Midbrain (tissue), 1 donor: Measurements from ENCODE around the gene TNK2.
"Not testable (repeated sequence)": the region's sequence is repeated elsewhere in the genome, so short reads cannot be mapped to it uniquely, and the experiment has no call there.

Experiments used
- DNase-seq: peaks from one replicate; lab custom pipeline; 2025; lab: John Stamatoyannopoulos, UW

TNK2 gene

DNA sequence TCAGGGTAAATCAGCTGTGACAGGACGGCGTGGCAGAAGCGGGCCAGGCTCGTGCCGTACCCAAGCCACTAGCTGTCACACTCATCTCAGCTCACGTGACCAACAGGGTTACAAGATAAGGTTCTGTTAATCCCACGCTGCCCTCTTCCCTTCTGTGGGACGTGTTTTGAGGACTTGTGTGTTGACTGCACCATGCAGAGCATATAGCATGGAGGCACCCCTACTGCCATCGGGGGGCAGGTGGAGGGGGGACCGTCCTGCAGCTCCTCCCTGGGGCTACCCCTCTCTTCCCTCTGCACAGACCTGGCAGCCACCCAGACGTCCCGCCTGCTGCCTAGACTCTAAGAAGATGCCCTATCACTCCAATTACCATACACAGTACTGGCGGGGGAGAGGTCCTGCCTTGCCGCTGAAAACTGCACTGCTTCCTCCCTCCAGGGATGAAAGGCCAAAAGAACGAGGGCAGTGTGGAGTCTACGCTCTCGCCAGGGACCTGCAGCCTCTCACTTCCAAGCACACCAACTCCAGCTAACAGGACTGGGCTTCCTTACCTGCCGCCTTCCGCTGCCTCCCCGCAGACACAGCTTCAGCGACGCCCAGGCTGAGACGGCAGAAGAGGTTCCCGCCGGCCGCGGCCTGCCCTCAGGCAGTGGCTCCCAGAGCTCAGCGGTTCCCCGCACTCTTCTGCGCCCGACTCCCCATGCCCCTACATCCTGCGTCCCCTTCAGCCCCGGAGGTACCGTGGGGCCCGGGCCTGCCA is at the start of gene TNK2:
TSS of gene TNK2 (minus strand) at position 618 of the 760 bp plus-strand sequence. CDS start 19,963 bp downstream, outside the sequence.
- peak; percentile 46 for DNase-seq

DNA sequence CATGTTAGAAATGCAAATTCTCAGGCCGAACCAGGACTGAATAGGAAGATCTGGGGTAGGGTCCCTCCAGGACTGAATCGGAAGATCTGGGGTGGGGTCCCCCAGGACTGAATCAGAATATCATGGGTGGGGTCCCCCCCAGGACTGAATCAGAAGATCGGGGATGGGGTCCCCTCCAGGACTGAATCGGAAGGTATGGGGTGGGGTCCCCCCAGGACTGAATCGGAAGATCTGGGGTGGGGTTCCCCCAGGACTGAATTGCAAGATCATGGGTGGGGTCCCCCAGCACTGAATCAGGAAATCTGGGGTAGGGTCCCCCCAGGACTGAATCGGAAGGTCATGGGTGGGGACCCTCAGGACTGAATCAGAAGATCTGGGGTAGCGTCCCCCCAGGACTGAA is 48.2 kb upstream of the TNK2 start:
- no peak for DNase-seq

DNA sequence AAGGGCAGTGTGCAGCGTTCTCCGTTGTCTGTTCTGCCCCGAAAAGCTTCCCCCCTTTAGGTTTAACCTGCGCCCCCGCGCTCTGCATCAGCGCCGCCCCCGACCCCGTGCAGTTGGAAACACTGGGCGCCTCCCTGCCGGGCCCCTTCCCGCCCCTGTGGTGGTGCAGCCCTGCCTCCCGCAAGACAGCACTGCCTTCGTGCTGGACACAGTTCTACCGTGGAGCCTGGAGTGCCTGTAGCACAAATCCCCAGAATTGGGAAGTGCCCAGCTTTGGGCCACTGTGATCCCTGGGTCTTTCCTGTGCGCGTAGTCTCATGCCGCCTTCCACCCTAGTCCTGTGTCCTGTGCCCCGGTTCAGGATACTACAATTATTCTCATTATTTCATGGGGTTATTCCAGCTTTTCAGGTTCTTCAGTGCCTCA is 47.1 kb upstream of the TNK2 start:
- not testable (repeated sequence) for DNase-seq

DNA sequence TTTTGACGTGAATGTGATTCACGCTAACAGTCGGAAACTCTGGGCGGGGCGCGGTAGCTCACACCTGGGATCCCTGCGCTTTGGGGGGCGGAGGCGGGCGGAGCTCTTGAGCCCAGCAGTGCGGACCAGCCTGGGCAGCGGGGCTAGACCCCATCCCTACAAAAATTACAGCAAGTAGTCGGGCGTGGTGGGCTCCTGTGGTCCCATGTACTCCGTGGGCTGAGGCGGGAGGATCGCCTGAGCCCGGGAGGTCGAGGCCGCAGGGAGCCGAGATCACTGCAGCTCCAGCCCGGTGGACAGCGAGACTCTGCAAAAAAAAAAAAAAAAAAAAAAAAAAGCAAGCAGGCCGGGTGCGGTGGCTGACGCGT is 46.4 kb upstream of the TNK2 start:
- DNase-seq, result not testable (repeated sequence)

DNA sequence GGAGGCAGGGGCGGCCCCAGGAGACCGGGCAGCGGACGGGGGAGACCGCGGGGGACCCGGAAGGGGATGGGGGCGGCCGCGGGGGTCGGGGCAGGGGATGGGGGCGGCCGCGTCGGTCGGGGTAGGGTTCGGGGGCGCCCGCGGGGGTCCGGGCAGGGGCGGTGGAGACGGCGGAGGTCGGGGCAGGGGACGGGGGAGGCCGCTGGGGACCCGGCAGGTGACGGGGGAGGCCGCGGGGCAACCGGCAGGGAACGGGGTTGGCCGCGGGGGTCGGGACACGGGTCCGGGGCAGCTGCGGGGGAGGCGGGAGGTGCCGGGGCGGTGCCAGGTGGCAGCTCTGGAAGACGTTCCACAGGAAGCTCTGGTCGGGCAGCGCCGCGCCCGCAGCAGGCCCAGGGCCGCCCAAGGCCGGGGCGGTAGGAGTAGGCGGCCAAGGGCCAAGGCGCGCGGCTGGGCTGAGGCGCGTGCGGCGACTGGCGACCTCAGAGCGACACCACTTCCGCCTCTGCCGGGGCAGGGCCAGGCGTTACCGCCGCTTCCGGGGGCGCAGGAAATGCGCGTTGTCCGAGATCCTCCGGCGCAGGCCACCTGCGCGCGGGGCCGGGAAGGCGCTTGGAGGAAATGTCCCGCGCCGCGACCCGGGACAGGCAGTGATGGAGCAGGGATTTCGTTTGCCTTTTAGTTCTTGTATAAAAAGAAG is 45.9 kb upstream of the TNK2 start:
- DNase-seq, result not testable (repeated sequence)

- DNase-seq, result not testable (repeated sequence)
Observed at GRCh38 chr3:195952590-195952989, 44.2 kb upstream of the TNK2 start.

DNA sequence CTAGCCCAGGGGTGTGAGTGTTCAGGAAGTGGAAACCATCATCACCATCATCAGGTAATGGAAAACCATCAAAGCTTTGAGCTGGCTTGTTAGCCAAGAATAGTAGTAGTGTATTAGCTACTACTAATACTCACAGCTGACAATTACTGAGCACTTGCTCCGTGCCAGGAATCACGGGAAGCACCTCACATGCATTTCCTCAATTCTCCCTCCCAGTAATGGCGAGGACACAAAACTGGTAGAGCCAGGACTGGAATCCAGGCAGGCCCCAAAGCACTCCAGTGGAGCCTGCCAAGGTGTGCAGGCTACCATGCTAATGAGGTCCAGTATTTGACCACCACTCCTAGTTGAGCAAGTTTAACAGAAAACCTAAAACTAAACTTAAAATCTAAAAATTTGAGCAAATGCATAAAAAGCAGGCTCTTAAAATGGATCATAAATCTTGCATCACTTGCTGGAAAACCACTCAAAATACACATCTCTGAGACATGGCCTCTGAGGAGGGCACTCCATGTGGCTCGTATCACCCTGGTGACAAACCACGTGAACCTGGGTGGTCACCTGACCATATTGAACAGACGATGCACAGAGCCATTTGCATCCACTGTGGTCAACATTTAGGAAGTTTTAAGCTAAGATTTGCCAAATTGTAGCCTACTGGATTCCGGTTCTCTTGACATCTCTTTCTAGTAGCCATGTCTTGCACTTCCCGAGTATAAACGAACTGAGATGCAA is 43.3 kb upstream of the TNK2 start:
- DNase-seq, result not testable (repeated sequence)

DNA sequence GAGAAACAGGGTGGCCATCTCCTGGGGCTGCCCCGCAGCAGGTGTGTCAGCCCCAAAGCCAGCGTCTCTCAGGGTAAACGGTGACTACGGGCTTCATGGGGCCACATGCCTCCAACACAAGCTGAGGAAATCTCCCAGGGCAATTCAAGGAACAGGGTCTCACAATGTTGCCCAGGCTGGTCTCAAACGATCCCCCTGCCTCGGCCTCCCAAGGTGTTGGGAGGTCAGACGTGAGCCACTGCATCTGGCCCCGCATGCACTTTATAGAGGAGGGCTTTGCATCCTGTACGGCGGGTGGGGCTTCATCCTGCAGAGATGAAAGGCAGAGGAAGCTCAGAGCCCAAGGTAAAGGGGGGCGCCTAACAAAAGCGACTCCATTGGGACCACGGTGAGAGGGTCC is 42.4 kb upstream of the TNK2 start:
- DNase-seq, result not testable (repeated sequence)

DNA sequence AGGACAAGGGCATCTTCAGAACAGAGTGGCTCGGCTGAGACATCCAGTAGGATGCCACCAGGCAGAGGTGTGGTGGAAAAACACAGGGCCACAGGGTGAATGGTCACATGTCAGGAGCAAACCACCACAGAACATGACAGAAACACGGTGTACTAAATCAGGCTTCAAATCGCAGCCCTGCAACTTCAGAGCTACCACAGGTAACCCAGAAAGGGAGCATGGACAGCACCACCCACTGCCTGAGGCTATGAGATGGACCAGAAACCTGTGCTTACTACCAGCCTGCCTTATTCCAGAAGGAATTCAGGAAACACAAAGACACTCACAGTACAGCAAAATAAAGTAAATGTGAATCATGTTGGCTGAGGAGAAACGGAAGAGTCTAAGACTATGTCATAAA is 41.8 kb upstream of the TNK2 start:
- DNase-seq, result not testable (repeated sequence)

DNA sequence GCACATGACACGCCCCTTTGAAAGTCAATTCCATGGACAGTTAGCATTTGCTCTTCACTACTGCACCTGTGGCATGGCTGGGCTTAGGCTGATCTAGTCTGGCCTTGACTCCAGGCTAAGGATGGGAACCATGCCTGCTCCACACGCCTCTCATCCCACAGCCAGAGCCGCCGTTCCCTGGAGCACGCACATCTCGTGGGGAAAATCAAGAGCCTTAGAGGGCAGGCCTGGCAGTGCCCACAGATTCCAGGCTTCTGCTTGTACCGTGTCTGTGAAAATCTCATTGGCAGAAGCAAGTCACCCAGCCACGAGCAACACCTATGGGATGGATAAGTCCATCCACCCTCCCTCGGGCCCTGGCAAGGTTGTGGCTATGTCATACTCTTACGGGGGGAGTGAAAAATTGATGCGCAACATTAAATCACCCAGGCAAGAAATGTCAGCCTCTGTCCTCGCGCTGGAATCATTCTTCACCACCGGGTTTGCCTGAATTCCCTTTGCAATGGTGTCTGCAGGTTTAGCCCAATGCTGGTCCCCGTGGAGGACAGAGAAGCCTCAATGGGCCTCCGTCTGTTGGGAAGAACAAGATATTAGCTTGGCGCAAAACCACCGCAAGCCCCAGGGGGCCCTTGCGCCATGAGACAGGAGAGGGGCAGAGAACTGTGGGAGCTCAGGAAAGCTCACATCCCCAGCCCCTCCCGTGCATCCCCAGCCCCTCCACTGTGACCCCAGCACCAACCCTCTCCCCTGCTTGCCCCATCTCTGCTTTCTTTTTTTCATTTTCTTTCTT is 38.8 kb upstream of the TNK2 start:
- DNase-seq, result not testable (repeated sequence)

GRCh38 chr3:195941265-195941815 is 33.0 kb upstream of the TNK2 start:
- DNase-seq, result not testable (repeated sequence)

- not testable (repeated sequence) for DNase-seq
Observed at GRCh38 chr3:195940806-195941205, 32.5 kb upstream of the TNK2 start.

- DNase-seq, result not testable (repeated sequence)
Observed at GRCh38 chr3:195939526-195940470, 31.4 kb upstream of the TNK2 start.

DNA sequence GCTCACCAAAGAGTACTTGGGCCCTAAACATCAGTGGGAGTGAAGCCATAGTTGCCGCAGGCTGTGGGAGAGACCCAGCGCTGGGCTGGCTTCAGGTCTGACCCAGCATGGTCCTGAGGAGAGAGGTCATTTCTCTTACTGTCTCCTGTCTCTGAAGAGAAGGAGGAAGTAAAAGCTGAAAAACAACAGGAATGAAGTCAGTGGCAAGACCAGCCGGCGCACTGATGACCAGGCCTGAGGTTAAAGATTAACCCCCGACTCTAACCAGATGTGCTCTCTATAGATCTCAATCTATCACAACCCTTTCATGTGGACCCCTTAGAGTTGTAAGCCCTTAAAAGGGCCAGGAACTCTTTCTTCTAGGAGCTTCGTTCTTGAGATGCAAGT is 24.7 kb upstream of the TNK2 start:
- not testable (repeated sequence) for DNase-seq

DNA sequence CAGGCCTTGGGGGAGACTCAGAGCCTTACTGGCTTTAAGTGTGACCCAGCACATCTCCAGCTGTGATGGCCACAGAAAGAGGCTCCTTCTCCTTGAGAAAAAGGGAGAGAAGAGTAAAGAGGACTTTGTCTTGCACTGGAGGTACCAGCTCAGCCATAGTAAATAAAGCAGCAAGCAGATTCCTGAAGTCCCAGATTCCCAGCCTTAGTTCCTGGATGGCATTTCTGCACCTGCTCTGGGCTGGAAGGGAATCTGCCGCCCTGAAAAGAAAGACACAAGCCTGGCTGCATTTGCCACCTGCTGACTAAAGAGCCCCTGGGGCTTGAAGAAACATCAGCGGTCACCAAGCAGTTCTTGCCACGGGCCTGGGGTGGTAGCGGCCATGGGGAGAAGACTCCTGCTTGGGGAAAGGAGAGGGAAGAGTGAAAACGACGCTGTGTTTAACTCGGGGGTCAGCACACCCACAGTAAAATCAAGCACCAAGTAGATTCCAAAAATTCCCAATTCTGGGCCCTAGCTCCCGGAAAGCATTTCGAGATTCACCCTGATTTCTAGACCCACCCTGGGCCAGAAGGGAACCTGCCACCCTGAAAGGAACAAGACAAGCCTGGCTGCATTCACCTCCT is 24.2 kb upstream of the TNK2 start:
- DNase-seq, result no peak

DNA sequence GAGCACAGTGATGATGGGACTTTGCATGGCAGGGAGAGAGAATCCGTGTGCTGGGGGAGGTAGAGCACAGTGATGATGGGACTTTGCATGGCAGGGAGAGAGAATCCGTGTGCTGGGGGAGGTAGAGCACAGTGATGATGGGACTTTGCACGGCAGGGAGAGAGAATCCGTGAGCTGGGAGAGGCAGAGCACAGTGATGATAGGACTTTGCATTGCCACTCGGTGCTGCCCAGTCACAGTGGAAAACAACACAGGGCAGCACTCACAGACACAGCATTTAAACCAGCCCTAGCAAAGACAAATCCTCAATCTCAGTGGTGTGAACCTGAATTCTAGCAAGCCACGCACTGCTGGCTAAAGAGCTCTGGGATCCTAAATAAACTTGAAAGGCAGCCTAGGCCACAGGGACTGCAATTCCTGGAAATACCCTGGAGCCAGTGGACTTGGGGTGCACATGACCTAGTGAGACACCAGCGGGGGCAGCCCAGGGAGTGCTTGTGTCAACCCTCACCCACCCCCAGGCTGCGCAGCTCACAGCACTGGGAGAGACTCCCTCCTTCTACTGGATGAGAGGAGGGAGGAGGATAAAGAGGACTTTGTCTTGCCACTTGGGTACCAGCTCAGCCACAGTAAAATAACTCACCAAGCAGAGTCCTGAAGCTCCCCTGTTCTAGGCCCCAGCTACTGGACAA is 23.4 kb upstream of the TNK2 start:
- DNase-seq, result no peak

DNA sequence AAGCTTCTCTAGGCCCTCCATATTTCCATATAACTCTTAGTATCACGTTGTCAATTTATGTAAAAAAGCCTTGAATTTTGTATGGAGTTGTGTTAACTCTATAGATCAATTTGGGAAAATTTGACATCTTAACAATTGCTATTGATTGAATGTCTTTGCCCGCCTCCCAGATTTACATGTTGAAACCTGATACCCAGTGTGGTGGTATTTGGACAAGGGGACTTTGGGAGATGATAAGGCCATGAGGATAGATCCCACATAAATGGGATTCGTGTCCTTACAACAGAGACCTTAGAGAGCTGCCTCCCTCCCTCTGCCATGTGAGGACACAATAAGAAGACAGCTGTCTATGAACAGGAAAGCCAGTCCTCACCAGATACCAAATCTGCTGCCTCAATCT is 21.1 kb upstream of the TNK2 start:
- DNase-seq, result no peak

DNA sequence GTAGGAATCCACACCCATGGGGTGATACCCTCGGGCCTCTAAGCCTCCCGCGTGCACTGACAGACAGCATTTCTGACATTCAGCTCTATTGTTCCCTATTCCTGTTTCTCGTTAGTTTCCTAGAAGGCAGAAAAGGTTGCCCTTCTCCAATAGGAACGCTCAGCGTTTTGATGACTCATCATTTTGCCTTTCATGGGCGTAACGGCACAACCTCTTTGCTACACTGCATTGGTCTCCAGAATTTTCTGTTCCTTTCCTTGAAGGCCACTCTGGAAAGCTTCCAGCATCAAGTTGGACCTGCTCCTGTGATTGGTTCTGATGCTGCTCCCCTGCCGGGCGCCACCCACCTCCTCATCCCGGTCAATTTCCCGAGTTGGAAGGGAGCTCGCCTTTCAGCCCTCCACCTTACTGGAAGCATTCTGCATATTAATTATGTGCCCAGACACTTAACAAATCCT is 13.0 kb upstream of the TNK2 start:
- DNase-seq, result no peak

DNA sequence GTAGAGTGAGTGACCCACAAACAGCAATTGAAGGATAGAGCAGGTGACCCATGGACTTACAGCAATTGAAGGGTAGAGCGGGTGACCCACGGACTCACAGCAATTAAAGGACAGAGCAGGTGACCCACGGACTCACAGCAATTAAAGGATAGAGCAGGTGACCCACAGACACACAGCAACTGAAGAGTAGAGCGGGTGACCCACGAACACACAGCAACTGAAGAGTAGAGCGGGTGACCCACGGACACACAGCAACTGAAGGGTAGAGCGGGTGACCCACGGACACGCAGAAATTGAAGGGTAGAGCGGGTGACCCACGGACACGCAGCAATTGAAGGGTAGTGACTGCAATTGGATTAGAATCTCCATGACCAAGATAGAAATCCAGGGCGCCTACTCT is 9.8 kb upstream of the TNK2 start:
- DNase-seq, result no peak
